Astrocyte (in vitro differentiated cells and primary cell): ENCODE data around the gene ANKRD40.

Source experiments
- CTCF ChIP-seq: IDR thresholded peaks from 2 replicates; pipeline ENCODE4 v1.5.1; 2011; ENCODE audit warnings: low read depth, mild to moderate bottlenecking, inconsistent platforms, low read length, moderate library complexity; ENCODE audit not compliant: insufficient read depth
- EZH2 ChIP-seq: IDR thresholded peaks from 2 replicates; pipeline ENCODE4 v1.6.1; 2012; ENCODE audit warnings: mild to moderate bottlenecking, low read length, inconsistent platforms; ENCODE audit not compliant: insufficient read depth

GRCh38 chr17:50657627-50658026, 50.1 kb downstream of the ANKRD40 start:
- TF ChIP-seq CTCF, result no peak
- TF ChIP-seq EZH2, result no peak
